EH (cell line): ENCODE results near the gene CPXCR1.
"Not testable (repeated sequence)": the region's sequence is repeated elsewhere in the genome, so short reads cannot be mapped to it uniquely, and the experiment has no call there.

Source experiments
- DNase-seq: peaks from one replicate; pipeline ENCODE4 v3.0.0-alpha.2; 2015; ENCODE audit warnings: low read depth

The CPXCR1 gene

GRCh38 chrX:88746925-88747324 is at the start of gene CPXCR1:
Gene CPXCR1, plus strand, starts transcription at chrX:88747225. Its CDS starts 6,190 bp downstream, at chrX:88753415.
- DNase-seq: no peak

DNA sequence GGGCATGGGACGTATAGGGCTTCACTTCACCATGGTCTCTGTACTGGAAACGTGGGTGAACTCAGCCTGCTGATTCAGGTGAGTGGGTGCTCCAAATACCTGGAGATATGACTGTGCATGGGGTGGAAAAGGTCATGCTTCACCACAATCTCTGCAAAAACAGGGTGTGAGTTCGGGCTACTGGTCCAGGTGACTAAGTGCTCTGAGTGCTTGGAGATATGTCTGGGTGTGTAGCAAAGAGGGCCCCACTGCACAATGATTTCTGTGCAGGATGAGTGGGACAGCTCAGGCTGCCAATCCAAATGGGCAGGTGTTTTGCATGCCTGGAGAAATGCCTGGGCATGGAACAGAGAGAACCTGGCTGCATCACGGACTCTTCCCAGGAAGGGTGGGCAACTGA is 11.2 kb upstream of the CPXCR1 start:
- DNase-seq: no peak

- DNase-seq: not testable (repeated sequence)
Observed at GRCh38 chrX:88746215-88746614, 810 bp upstream of the CPXCR1 start.

GRCh38 chrX:88752339-88752738 is 5.3 kb downstream of the CPXCR1 start:
- not testable (repeated sequence) for DNase-seq

DNA sequence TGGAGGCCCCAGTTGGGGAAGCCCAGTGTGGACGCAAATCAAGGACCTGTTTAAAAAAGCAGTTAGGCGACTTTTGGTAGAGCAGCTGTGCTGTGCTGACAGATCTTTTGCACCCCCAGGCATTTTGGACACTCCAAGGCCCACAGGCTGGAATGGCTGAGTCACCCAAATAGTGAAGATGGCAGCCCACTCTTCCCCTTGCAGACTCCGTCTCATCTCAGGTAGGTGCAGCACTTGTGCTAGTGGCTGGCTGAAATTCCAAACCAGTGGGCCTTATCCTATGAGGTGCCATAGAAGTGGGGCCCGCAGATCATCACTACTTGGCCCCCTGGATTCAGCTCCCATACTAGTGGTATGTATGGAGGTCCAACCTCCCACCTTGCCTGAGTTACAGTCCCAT is 42.8 kb downstream of the CPXCR1 start:
- DNase-seq: no peak
